Kidney (tissue), 14 donors: ENCODE results near the gene PAXIP1. TPM values are rescaled to one million over a fixed set of nuclear protein-coding genes. Genes with fewer than 3 reads are reported as not detected.
A peak's percentile ranks its signal among the peaks of the same experiment; 100 is the strongest.

Experiments
- DNase-seq, 5 donors: peaks; one replicate each; pipeline ENCODE4 v3.0.0-alpha.2; 2013 to 2020
- FAIRE-seq: peaks from 2 replicates; lab custom pipeline; 2012; peaks lifted over from hg19 to GRCh38; lab: Jason Lieb, UNC
- H3K27ac ChIP-seq, 2 donors: one replicate each; pipeline ENCODE4 v1.7.0; 2013; ENCODE audit warnings: low read depth in 2 of 2, low read length in 2 of 2, inconsistent platforms in 1 of 2
- H3K27me3 ChIP-seq: one replicate; pipeline ENCODE4 v1.7.1; 2013; ENCODE audit warnings: low read length, inconsistent platforms; ENCODE audit not compliant: control insufficient read depth, insufficient read depth
- H3K36me3 ChIP-seq, 3 donors: one replicate each; pipeline versions ENCODE4 v1.7.0 to v1.7.1; 2013; ENCODE audit warnings: low read length in 3 of 3, control low read depth in 1 of 3, inconsistent platforms in 1 of 3; ENCODE audit not compliant: insufficient read depth in 3 of 3, control insufficient read depth in 2 of 3
- H3K4me1 ChIP-seq, 3 donors: one replicate each; pipeline versions ENCODE4 v1.7.0 to v1.7.1; 2013; ENCODE audit warnings: low read length in 3 of 3, inconsistent platforms in 1 of 3, low read depth in 1 of 3; ENCODE audit not compliant: control insufficient read depth in 2 of 3, insufficient read depth in 2 of 3
- H3K4me3 ChIP-seq, 3 donors: one replicate each; pipeline versions ENCODE4 v1.7.0 to v1.8.1; 2013; ENCODE audit warnings: low read length in 3 of 3, control low read depth in 1 of 3, inconsistent platforms in 1 of 3
- H3K9ac ChIP-seq, 3 donors: one replicate each; pipeline versions ENCODE4 v1.7.0 to v1.7.1; 2013; ENCODE audit warnings: low read length in 3 of 3, control low read depth in 1 of 3, inconsistent platforms in 1 of 3
- H3K9me3 ChIP-seq, 3 donors: one replicate each; pipeline versions ENCODE4 v1.7.0 to v1.7.1; 2013; ENCODE audit warnings: low read length in 3 of 3, control low read depth in 1 of 3, inconsistent platforms in 1 of 3; ENCODE audit not compliant: control insufficient read depth in 2 of 3, insufficient read depth in 1 of 3
- CTCF ChIP-seq: IDR thresholded peaks from 3 replicates; pipeline ENCODE4 v1.5.1; 2012; ENCODE audit warnings: mild to moderate bottlenecking, moderate library complexity, borderline replicate concordance; ENCODE audit not compliant: insufficient read depth; ENCODE audit errors: extremely low read depth
- intact Hi-C: fragments of 100-400 bp; cut with DNase I; formaldehyde crosslinking; loops from one replicate; pipeline ENCODE4 v1.11.1; 2022
- polyA plus RNA-seq: library from polyadenylated mRNA; stranded (reverse); fragments of 350-450 nt; fragmentation: Illumina TruSeq; extraction: RNeasy Lipid Tissue Mini Kit (QIAGEN cat#74804); gene quantifications from one replicate; pipeline ENCODE4 v1.2.3, GENCODE V29; 2014; ENCODE audit warnings: low read depth, low replicate concordance; ENCODE audit not compliant: insufficient read depth
- total RNA-seq: library from RNA; stranded (reverse); fragmentation: NEBNext Ultra II Directional; extraction: Animal tissue kit (Norgen Biotek cat#: 25700); gene quantifications from one replicate; pipeline ENCODE4 v1.2.1, GENCODE V29; 2021
- donor health status: control.
- donor health status: control.
- donor health status: control.
- donor health status: control.
- donor health status: control.
- donor health status: DM: yes; HTN: yes; CAD: no.
- donor health status: Normal renal cell carcinoma (clear cell type).

PAXIP1 gene
- total and polyA plus RNA-seq, 2 donors from 2014 or later, result 3.9 to 10.7 TPM

DNA sequence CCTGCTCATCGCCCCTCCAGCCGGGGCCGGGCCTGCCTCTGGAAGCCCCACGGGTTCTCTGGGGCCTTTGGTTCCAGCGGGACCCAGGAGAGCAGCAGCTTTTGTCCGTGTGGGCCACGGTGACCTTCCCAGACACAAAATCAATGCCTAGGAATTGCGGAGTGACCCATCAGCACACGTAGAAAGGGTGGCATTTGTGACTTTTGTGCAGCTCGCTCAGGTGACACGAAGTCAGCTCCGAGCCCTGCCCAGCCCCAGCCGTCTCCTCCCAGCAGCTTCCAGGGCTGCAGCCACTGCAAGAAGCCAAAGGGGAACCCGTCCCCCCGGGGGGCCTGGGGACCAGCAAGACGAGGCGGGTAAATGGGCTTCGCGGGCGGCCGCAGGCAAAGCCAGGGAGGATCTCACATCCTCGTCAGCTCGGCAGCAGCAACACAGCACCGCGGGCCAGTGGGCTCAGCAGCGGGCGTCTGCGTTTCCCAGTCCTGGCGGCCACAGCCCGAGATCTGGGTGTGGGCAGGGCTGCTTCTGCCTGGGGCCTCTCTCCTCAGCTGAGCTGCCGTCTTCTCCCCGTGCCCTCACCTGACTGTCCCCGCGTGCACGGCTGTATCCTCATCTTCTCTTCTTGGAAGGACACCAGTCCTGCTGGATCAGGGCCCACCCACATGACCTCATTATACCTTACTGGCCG lies 88.5 kb downstream of the PAXIP1 start:
- DNase-seq (peak in 3 of 5 donors; percentile 7 to 73 (median 51)), FAIRE-seq (no peak)
- no peak for TF ChIP-seq CTCF
- Histone ChIP-seq H3K36me3 (no peaks in the 10 kb centered on the region), H3K9ac (no peak overlapping the region), H3K4me1 (peaks cover 0 to 8% (median 6%) of the 10 kb centered on the region in 3 donors), H3K27me3 (peaks cover 2% of the 10 kb centered on the region), H3K27ac (no peak overlapping the region), H3K9me3 (peaks cover 0 to 4% (median 0%) of the 10 kb centered on the region in 3 donors), H3K4me3 (peak overlapping the region in 1 of 3 donors; percentile 45)
- intact Hi-C loops, result no loop called here

GRCh38 chr7:154913638-154914307 lies 89.2 kb downstream of the PAXIP1 start:
- Histone ChIP-seq H3K4me1 (peaks cover 0 to 8% (median 6%) of the 10 kb centered on the region in 3 donors), H3K27ac (no peak overlapping the region), H3K9ac (no peak overlapping the region), H3K27me3 (peaks cover 2% of the 10 kb centered on the region), H3K9me3 (peaks cover 0 to 4% (median 0%) of the 10 kb centered on the region in 3 donors), H3K36me3 (no peaks in the 10 kb centered on the region), H3K4me3 (peak overlapping the region in 1 of 3 donors; percentile 45)
- DNase-seq, result peak; percentile 89 to 94 (median 90)
- TF ChIP-seq CTCF, result peak; percentile 85
- no peak for FAIRE-seq
- intact Hi-C loops, result no loop called here

DNA sequence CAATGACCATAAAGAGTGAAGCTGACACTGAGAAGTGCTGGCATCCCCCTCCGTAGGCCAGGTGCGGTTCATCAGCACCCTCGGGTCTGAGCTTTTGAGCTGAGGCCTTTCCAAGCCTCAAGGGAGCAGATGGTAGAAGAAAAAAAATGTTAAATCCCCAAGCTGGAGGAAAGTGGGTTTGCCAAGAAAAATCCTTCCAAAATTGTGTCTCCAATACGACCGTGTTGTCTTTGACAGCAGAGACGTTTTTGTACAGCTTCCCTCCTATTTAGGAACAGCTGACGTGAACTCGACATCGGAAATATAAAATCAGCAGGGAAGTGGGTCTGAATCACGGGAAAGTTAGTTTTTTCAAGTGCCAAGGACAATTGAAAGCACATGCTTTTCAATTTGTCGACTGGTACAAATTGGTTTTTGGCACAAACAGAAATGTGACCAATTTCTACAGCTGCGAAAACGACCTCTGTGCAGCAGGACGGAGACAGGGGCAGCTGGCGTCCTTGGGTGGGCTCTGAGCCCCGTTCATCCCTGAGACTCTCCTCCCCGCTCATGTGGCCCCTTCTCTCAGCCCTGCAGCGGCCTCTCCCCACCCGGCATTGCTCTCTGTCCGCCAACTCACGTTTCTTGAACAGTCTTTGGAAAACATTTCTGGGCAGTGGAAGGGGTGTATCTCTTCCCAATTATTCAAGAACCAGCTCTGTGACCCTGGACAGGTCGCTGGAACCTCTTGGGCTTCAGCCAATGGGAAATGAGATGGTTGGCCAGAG lies 89.9 kb downstream of the PAXIP1 start:
- peaks cover 0 to 4% (median 0%) of the 10 kb centered on the region in 3 donors for H3K9me3 ChIP-seq
- H3K27ac ChIP-seq, result no peak overlapping the region
- peaks cover 0 to 6% (median 2%) of the 10 kb centered on the region in 3 donors for H3K4me1 ChIP-seq
- TF ChIP-seq CTCF, result no peak
- no peak overlapping the region for H3K4me3 ChIP-seq
- H3K9ac ChIP-seq, result no peak overlapping the region
- FAIRE-seq (no peak), DNase-seq (peak in 1 of 5 donors; percentile 41)
- peaks cover 2% of the 10 kb centered on the region for H3K27me3 ChIP-seq
- intact Hi-C loops, result no loop called here
- no peaks in the 10 kb centered on the region for H3K36me3 ChIP-seq
